Activated B cell treated with CpG ODN at 0.5 μM for 24 hours (primary cell): ENCODE results near the gene WDR54. TPM values are rescaled to one million over a fixed set of nuclear protein-coding genes. Genes with fewer than 3 reads are reported as not detected.

Experiments
- ATAC-seq: fragments of 200-7000 bp; cut with Tn5 transposase; one replicate; pipeline ENCODE4 v1.10.0; 2021; ENCODE audit warnings: low read depth, mild to moderate bottlenecking, moderate library complexity
- CTCF ChIA-PET: fragments of 350-600 bp; sonication (Branson Sonifier 250); formaldehyde crosslinking; loops from one replicate; lab custom pipeline; 2021; ENCODE audit warnings: antibody characterized with exemption; lab: Charles Lee
- POLR2A ChIA-PET: fragments of 350-600 bp; sonication (Branson Sonifier 250); formaldehyde crosslinking; loops from one replicate; lab custom pipeline; 2021; ENCODE audit warnings: antibody characterized with exemption; lab: Charles Lee
- DNase-seq: peaks from one replicate; pipeline ENCODE4 v3.0.0; 2022
- H3K27ac Mint-ChIP-seq: one replicate; pipeline ENCODE4 v1.8.0; 2020; ENCODE audit warnings: mixed read lengths
- H3K27me3 Mint-ChIP-seq: one replicate; pipeline ENCODE4 v1.8.0; 2021; ENCODE audit warnings: mixed read lengths
- H3K36me3 Mint-ChIP-seq: one replicate; pipeline ENCODE4 v1.8.0; 2021; ENCODE audit warnings: low read depth, mixed read lengths
- H3K4me1 Mint-ChIP-seq: one replicate; pipeline ENCODE4 v1.8.0; 2021; ENCODE audit warnings: mixed read lengths
- H3K4me3 Mint-ChIP-seq: one replicate; pipeline ENCODE4 v1.8.0; 2020; ENCODE audit warnings: mild to moderate bottlenecking, mixed read lengths
- H3K9me3 Mint-ChIP-seq: one replicate; pipeline ENCODE4 v1.8.0; 2020; ENCODE audit warnings: mixed read lengths
- CTCF ChIP-seq: fragments of 200-600 bp; IDR thresholded peaks from one replicate; pipeline ENCODE4 v1.8.0; 2022; ENCODE audit warnings: antibody characterized with exemption, mild to moderate bottlenecking
- intact Hi-C: fragments of 100-400 bp; cut with micrococcal nuclease; formaldehyde crosslinking; loops from one replicate; pipeline ENCODE4 v1.15.1; 2024
- total RNA-seq: library from RNA; stranded (reverse); gene quantifications from 2 replicates; pipeline ENCODE4 v1.2.3, GENCODE V29; 2022

Gene WDR54
- total RNA-seq, 1 donor from 2014 or later, result 32.3 TPM

DNA sequence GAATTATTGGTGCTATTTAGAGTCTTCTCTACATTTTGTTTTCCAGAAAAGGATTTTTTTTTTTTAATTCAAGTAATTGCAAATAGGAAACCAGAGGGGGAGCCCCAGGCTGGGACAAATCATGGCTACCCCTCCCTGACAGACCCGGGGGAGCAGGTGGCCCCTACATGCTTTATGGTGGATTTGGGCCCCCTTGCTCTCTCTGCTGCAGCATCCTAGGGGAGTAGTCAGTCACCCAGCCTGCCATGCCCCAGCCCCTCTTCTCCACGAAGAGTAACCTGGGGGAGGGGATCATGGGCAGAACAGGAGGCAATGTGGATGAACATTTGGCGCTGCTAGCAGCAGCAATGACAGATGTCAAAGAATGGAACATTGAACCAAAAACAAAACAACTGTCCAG is 4.8 kb upstream of the WDR54 start:
- Mint-ChIP-seq H3K36me3 (peaks cover 2% of the 10 kb centered on the region), H3K27me3 (no peaks in the 10 kb centered on the region), H3K9me3 (no peaks in the 10 kb centered on the region), H3K27ac (peak overlapping the region; percentile 9), H3K4me3 (no peak overlapping the region), H3K4me1 (peaks cover 65% of the 10 kb centered on the region)
- DNase-seq, result no peak
- ChIA-PET CTCF (no interaction called here), POLR2A (no interaction called here)
- TF ChIP-seq CTCF, result no peak
- no peak for ATAC-seq
- intact Hi-C loops, result no loop called here

DNA sequence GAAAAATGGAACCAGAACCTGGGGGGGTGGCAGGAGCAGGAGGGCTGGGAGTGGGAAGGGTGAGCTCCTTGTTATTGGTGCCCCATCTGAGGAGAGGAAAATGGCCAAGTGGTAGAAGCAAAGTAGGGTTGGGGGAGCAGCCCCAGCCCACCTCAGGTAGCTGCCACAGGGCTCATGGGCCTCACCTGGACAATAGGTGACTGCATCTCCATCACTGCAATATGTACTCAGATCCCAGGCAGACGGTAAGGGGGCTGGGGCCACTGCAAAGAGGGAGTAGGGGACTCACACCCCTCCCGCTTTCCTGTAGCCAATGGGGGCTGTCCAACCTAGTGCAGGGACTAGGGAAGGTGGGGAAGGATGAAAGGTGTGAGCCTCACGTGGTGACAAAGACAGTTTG is 4.3 kb upstream of the WDR54 start:
- no peak for TF ChIP-seq CTCF
- H3K27me3 Mint-ChIP-seq, result no peaks in the 10 kb centered on the region
- CTCF ChIA-PET, result no interaction called here

GRCh38 chr2:74417763-74418162 is 3.8 kb upstream of the WDR54 start:
- H3K9me3 Mint-ChIP-seq, result no peaks in the 10 kb centered on the region
- ATAC-seq (no peak), DNase-seq (no peak)
- H3K4me3 Mint-ChIP-seq, result no peak overlapping the region
- TF ChIP-seq CTCF, result no peak
- CTCF ChIA-PET, result interaction anchor here (0.8 kb wide), 1 partner anchor 26 kb away, joined by 3 read pairs; no protein-coding TSS in a partner anchor
- POLR2A ChIA-PET, result interaction anchor here (1.6 kb wide), 1 partner anchor 26 kb away, joined by 5 read pairs; no protein-coding TSS in a partner anchor
- H3K36me3 Mint-ChIP-seq, result peaks cover 4% of the 10 kb centered on the region
- H3K4me1 Mint-ChIP-seq, result peaks cover 70% of the 10 kb centered on the region
- no peak overlapping the region for H3K27ac Mint-ChIP-seq
- intact Hi-C loops, result no loop called here
- H3K27me3 Mint-ChIP-seq, result no peaks in the 10 kb centered on the region

More for the DNA sequence above, 4.3 kb upstream of the WDR54 start:
- intact Hi-C loops, result no loop called here
- POLR2A ChIA-PET, result no interaction called here
- Mint-ChIP-seq H3K9me3 (no peaks in the 10 kb centered on the region), H3K27ac (peak overlapping the region; percentile 9), H3K4me1 (peaks cover 69% of the 10 kb centered on the region), H3K36me3 (peaks cover 4% of the 10 kb centered on the region), H3K4me3 (no peak overlapping the region)
- ATAC-seq, result no peak
- DNase-seq, result no peak

DNA sequence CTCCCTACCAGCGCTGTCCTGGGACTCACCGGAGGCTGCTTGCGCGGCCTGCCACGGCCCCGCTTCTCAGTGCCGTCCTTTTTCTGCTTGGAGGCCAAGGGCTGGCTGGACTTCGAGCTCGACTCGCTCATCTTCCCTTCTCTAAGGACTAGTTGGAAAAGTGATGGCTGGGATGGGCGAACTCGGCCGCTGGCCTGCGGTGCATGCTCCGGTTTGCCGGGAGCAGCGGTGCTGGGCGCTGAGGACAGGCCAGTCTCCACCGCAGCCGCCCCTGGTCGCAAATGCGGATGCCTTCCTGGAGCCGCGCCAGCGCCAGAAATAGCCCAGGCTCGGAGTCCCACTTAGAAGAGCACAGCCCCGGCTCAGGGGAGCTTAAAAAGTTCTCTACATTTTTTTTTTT is 3.2 kb upstream of the WDR54 start:
- H3K4me3 Mint-ChIP-seq, result no peak overlapping the region
- peaks cover 67% of the 10 kb centered on the region for H3K4me1 Mint-ChIP-seq
- intact Hi-C loops, result no loop called here
- H3K27ac Mint-ChIP-seq, result no peak overlapping the region
- H3K9me3 Mint-ChIP-seq, result no peaks in the 10 kb centered on the region
- CTCF ChIA-PET, result interaction anchor here (0.8 kb wide), 1 partner anchor 27 kb away, joined by 3 read pairs; no protein-coding TSS in a partner anchor
- POLR2A ChIA-PET, result interaction anchor here (1.1 to 4.8 kb wide), 3 partner anchors 26 to 39 kb away, joined by 4 to 35 read pairs (median 5); partner anchors contain the start of gene WBP1
- no peaks in the 10 kb centered on the region for H3K27me3 Mint-ChIP-seq
- TF ChIP-seq CTCF, result no peak
- H3K36me3 Mint-ChIP-seq, result peaks cover 4% of the 10 kb centered on the region
- ATAC-seq (no peak), DNase-seq (no peak)

DNA sequence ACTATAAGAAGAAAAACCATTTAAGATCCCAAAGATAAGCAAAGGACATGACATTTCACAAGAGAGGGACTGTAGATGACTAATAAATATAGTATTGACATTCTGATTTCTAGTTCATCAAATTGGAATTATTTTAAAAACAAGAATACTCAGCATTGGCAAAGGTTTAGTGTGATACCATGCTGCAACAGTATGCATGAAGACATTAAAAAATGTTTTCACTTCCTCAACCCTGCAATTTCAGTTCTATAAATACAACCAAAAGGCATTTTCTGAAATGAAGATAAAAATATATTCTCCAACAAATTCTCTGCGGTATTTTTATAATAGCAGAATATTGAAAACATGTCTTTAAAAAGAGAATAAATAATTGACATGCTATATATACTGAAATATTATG is 2.2 kb upstream of the WDR54 start:
- peaks cover 58% of the 10 kb centered on the region for H3K4me1 Mint-ChIP-seq
- ChIA-PET POLR2A (interaction anchor here (1.1 to 4.8 kb wide), 4 partner anchors 25 to 38 kb away, joined by 4 to 35 read pairs (median 13); partner anchors contain the start of genes INO80B and WBP1), CTCF (no interaction called here)
- H3K36me3 Mint-ChIP-seq, result peaks cover 4% of the 10 kb centered on the region
- H3K27me3 Mint-ChIP-seq, result no peaks in the 10 kb centered on the region
- ATAC-seq (no peak), DNase-seq (no peak)
- H3K9me3 Mint-ChIP-seq, result no peaks in the 10 kb centered on the region
- intact Hi-C loops, result no loop called here
- TF ChIP-seq CTCF, result no peak
- no peak overlapping the region for H3K4me3 Mint-ChIP-seq
- H3K27ac Mint-ChIP-seq, result peak overlapping the region; percentile 96
